HEK293T (cell line): ENCODE measurements around the gene FBXL7.

Source experiments
- ARNT ChIP-seq: fragments of 450-650 bp; IDR thresholded peaks from 2 replicates; pipeline ENCODE4 v1.6.1; 2017; ENCODE audit warnings: mild to moderate bottlenecking
- BHLHE40 ChIP-seq: fragments of 450-650 bp; IDR thresholded peaks from 2 replicates; pipeline ENCODE4 v1.6.1; 2016; ENCODE audit warnings: mild to moderate bottlenecking, moderate library complexity, borderline replicate concordance
- CTBP1 ChIP-seq: fragments of 450-650 bp; IDR thresholded peaks from 2 replicates; pipeline ENCODE4 v1.6.1; 2016; ENCODE audit warnings: borderline replicate concordance
- ELF4 ChIP-seq: fragments of 450-650 bp; IDR thresholded peaks from 2 replicates; pipeline ENCODE4 v1.6.1; 2017; ENCODE audit warnings: antibody characterized with exemption
- FOXA1 ChIP-seq: fragments of 450-650 bp; IDR thresholded peaks from 2 replicates; pipeline ENCODE4 v1.6.1; 2016; ENCODE audit warnings: mild to moderate bottlenecking
- FOXK2 ChIP-seq: fragments of 450-650 bp; IDR thresholded peaks from 2 replicates; pipeline ENCODE4 v1.6.1; 2016; ENCODE audit warnings: mild to moderate bottlenecking
- FOXM1 ChIP-seq: fragments of 450-650 bp; IDR thresholded peaks from 2 replicates; pipeline ENCODE4 v1.6.1; 2017; ENCODE audit warnings: mild to moderate bottlenecking, borderline replicate concordance
- HDGF ChIP-seq: fragments of 450-650 bp; IDR thresholded peaks from 2 replicates; pipeline ENCODE4 v1.6.1; 2017; ENCODE audit warnings: antibody characterized with exemption, borderline replicate concordance
- PKNOX1 ChIP-seq: fragments of 450-650 bp; IDR thresholded peaks from 2 replicates; pipeline ENCODE4 v1.6.1; 2016
- TARDBP ChIP-seq: fragments of 450-650 bp; IDR thresholded peaks from 2 replicates; pipeline ENCODE4 v1.6.1; 2016

DNA sequence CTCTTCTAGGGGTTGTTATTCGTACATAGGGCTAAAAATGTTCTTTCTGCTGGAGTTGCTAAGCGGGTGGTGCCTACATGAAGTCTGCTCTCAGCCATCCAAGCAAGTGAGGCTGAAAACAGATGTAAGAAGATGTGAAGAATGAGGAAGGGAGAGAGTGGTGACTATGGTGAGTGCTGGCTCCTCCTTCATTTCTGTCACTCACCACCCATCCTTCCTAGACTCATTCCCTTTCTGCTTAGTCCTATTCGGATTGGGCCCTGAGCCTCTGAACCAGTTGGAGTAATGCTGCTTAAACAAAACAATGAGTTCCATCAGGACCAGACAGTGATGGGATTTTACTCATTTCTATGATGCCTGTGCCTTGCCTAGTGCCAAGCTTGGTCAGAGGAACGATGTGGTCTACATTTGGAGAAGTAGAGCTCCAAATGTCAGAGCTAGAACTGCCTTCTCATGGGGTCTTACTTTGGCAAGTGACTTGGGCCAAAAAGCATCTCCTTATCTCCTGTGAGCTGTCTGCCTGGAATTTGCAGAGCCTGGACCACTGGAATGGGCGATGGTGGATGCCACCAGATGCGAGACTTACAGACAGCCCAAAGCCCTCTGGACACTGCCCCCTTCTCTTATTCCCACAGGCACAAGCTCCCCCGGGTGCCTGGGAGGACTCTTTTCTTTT, 192.9 kb downstream of the FBXL7 start:
- no peak for TF ChIP-seq CTBP1
- no peak for TF ChIP-seq FOXA1
- TF ChIP-seq BHLHE40, result no peak
- TF ChIP-seq FOXK2, result no peak
- no peak for TF ChIP-seq TARDBP
- no peak for TF ChIP-seq ELF4
- TF ChIP-seq FOXM1, result no peak
- TF ChIP-seq PKNOX1, result no peak
- TF ChIP-seq ARNT, result no peak
- no peak for TF ChIP-seq HDGF
